Measurements from ENCODE around the gene APOBEC3B.
"Not testable (repeated sequence)": the region's sequence is repeated elsewhere in the genome, so short reads cannot be mapped to it uniquely, and the experiment has no call there.

APOBEC3B gene

DNA sequence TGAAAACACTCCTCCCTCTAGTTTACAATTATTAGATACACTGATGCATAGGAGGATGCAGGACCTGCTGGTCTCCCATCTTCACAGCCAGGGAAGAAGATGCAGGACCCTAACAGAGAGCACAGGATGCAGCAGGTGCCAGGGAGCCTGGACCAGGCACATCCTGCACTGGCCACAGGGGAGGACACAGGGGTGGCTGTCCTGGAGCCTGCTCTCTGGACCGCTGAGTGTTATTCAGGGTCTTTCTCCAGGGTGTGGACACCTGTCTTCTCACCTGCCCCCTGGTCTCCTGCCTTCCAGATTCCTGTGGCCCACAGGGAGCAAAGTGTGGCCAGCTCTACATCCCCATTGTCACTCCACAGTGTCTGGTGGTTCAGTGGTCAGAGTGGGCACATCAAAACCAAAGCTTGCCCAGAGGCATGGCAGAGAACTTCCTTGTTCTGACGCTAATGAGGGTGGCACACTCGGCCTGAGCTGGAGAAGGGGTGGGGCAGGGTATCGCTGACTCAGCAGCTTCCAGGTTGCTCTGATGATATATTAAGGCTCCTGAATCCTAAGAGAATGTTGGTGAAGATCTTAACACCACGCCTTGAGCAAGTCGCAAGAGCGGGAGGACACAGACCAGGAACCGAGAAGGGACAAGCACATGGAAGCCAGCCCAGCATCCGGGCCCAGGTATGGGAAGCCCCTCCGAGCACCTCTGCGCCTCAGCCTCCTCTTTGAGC lies 24.9 kb upstream of the APOBEC3B start, which contains the start of gene APOBEC3A:
Gene APOBEC3A, plus strand, starts transcription at position 564 of the 725 bp plus-strand sequence. Its CDS starts 83 bp downstream, at position 647.
- H3K36me3 ChIP-seq (ENCODE audit: control insufficient read depth in 1 of 2, insufficient read depth in 2 of 2, low read length in 2 of 2) = no peaks in the 10 kb centered on the region
- no peak within 1 kb of the TSS for H3K27ac ChIP-seq (ENCODE audit: low read depth, low read length)
- no peak within 1 kb of the TSS for H3K9ac ChIP-seq (ENCODE audit: low read depth in 1 of 2, low read length in 2 of 2)
- H3K4me1 ChIP-seq (ENCODE audit: control insufficient read depth in 1 of 2, insufficient read depth in 2 of 2, low read length in 2 of 2) = peaks cover 16 to 20% of the 10 kb centered on the region in 2 donors
- no peaks in the 10 kb centered on the region for H3K9me3 ChIP-seq (ENCODE audit: control insufficient read depth in 1 of 2, low read length in 2 of 2)
- no peaks in the 10 kb centered on the region for H3K27me3 ChIP-seq (ENCODE audit: control insufficient read depth in 1 of 2, insufficient read depth in 2 of 2, low read length in 2 of 2)
- no peak within 1 kb of the TSS for H3K4me3 ChIP-seq (ENCODE audit: low read depth in 1 of 2, low read length in 2 of 2)

DNA sequence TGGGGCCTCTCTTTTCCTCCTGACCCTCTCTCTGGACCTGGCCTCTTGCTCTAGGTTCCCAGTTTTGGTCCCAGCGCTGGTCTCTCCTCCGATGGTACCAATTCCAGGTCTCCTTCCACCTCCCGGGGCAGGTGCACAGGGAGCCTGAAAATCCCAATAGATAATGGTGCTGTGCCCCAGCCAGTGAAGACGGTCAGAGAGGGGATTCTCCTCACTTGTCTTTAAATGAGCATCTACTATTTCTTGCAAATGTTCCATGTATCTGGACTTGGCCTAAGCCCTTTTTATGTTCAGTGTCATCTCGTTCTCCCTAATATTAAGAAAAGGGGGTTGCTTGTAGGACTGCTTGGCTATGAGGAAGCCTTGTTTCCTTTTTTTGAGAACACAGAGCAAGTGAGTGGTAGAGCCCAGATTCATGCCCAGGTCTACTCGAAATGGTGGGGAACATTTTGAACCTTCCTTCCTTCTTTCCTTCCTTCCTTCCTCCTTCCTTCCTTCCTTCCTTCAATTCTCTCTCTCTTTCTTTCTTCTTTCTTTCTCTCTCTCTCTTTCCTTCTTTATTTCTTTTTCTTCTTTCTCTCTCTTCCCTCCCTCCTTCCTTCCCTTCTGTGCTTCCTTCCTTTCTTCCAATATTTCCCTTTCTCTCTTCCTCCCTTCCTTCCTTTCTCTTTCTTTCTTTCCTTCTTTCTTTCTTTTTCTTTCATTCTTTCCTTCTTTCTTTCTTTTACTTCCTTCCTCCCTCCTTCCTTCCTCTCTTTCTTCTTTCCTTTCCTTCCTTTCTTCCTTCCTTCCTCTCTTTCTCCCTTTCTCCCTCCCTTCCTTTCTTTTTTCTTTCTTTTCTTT lies 24.1 kb upstream of the APOBEC3B start:
- H3K9me3 ChIP-seq (ENCODE audit: control insufficient read depth in 1 of 2, low read length in 2 of 2) = no peaks in the 10 kb centered on the region
- H3K27ac ChIP-seq (ENCODE audit: low read depth, low read length) = no peak overlapping the region
- H3K9ac ChIP-seq (ENCODE audit: low read depth in 1 of 2, low read length in 2 of 2) = no peak overlapping the region
- no peaks in the 10 kb centered on the region for H3K27me3 ChIP-seq (ENCODE audit: control insufficient read depth in 1 of 2, insufficient read depth in 2 of 2, low read length in 2 of 2)
- H3K36me3 ChIP-seq (ENCODE audit: control insufficient read depth in 1 of 2, insufficient read depth in 2 of 2, low read length in 2 of 2) = no peaks in the 10 kb centered on the region
- H3K4me3 ChIP-seq (ENCODE audit: low read depth in 1 of 2, low read length in 2 of 2) = no peak overlapping the region
- H3K4me1 ChIP-seq (ENCODE audit: control insufficient read depth in 1 of 2, insufficient read depth in 2 of 2, low read length in 2 of 2) = peaks cover 16% of the 10 kb centered on the region in 2 donors

DNA sequence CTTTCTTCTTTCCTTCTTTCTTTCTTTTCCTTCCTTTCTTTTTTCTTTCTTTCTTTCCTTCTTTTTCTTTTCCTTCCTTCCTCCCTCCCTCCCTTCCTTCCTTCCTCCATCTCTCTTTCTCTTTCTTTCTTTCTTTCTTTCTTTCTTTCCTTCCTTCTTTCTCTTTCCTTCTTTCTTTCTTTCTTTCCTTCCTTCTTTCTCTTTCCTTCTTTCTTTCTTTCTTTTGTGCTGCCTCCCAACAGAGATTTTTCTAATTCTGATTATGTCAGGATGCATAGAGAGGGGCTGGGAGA lies 23.6 kb upstream of the APOBEC3B start:
- H3K27me3 ChIP-seq (ENCODE audit: control insufficient read depth in 1 of 2, insufficient read depth in 2 of 2, low read length in 2 of 2) = not testable (repeated sequence)

DNA sequence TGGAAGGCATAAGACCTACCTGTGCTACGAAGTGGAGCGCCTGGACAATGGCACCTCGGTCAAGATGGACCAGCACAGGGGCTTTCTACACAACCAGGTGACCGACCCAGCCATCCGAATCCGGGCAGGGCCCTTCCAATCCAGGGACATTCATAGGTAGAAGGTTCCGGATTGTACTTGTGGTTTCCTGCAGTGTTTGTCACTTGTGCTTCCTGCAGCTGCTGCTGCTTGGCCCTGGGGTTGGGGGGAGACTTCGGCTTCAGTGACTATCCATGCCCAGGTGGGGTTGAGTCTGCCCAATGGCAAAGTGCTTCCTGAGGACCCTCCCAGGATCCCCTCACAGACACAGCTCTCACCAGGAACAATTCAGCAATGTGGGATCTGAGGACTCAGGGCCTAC lies 22.6 kb upstream of the APOBEC3B start:
- Histone ChIP-seq H3K27me3 (ENCODE audit: control insufficient read depth in 1 of 2, insufficient read depth in 2 of 2, low read length in 2 of 2) (no peaks in the 10 kb centered on the region), H3K4me1 (ENCODE audit: control insufficient read depth in 1 of 2, insufficient read depth in 2 of 2, low read length in 2 of 2) (peaks cover 12 to 17% of the 10 kb centered on the region in 2 donors), H3K27ac (ENCODE audit: low read depth, low read length) (no peak overlapping the region), H3K4me3 (ENCODE audit: low read depth in 1 of 2, low read length in 2 of 2) (no peak overlapping the region), H3K36me3 (ENCODE audit: control insufficient read depth in 1 of 2, insufficient read depth in 2 of 2, low read length in 2 of 2) (no peaks in the 10 kb centered on the region), H3K9me3 (ENCODE audit: control insufficient read depth in 1 of 2, low read length in 2 of 2) (no peaks in the 10 kb centered on the region), H3K9ac (ENCODE audit: low read depth in 1 of 2, low read length in 2 of 2) (no peak overlapping the region)

More for the DNA sequence above, 23.6 kb upstream of the APOBEC3B start:
- H3K4me1 ChIP-seq (ENCODE audit: control insufficient read depth in 1 of 2, insufficient read depth in 2 of 2, low read length in 2 of 2) = peaks cover 12 to 15% of the 10 kb centered on the region in 2 donors
- H3K36me3 ChIP-seq (ENCODE audit: control insufficient read depth in 1 of 2, insufficient read depth in 2 of 2, low read length in 2 of 2); H3K9me3 ChIP-seq (ENCODE audit: control insufficient read depth in 1 of 2, low read length in 2 of 2); H3K4me3 ChIP-seq (ENCODE audit: low read depth in 1 of 2, low read length in 2 of 2); H3K27ac ChIP-seq (ENCODE audit: low read depth, low read length); H3K9ac ChIP-seq (ENCODE audit: low read depth in 1 of 2, low read length in 2 of 2): not testable (repeated sequence)

DNA sequence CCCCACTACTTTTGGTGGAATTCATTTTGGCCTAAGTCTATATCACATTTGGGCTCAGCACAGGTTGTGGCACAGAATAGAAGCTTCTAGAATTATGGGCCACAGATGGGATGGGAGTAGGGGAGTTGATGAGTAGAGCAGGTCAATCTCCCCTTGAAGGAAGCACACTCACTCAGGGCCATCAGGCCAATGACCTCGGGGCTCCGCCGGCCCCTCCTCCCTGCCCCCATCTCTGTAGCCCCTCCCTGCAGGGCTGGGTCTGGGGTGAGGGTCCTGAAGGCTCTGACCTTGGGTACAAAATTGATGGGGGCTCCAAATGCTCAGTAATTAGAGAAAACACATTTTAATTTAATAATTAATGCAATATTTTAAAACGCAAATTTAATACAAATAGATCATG lies 21.5 kb upstream of the APOBEC3B start:
- H3K4me3 ChIP-seq (ENCODE audit: low read depth in 1 of 2, low read length in 2 of 2); H3K9ac ChIP-seq (ENCODE audit: low read depth in 1 of 2, low read length in 2 of 2); H3K27me3 ChIP-seq (ENCODE audit: control insufficient read depth in 1 of 2, insufficient read depth in 2 of 2, low read length in 2 of 2): not testable (repeated sequence)

DNA sequence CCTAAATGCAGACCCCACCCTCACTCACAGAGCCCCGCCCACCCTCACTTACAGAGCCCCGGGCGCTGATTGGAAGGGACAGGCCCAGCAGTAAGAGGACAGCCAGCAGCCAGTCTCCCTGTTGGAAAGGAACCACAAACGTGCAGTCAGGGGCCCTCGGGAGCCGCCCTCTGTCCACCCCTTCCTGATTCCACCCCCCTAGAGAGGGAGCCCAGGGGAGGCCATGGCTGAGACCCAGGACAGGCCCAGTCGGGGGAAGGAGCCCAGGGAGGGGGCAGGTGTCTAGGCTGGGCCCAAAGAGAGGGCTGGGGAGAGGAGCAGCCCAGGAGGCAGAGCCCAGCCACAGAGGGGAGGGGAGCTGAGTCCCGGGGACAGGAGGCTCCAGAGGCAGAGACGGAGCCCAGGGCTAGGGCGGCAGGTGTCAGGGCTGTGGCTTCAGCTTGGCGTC lies 18.8 kb upstream of the APOBEC3B start:
- Histone ChIP-seq H3K4me1 (ENCODE audit: control insufficient read depth in 1 of 2, insufficient read depth in 2 of 2, low read length in 2 of 2) (peaks cover 12 to 14% of the 10 kb centered on the region in 2 donors), H3K27ac (ENCODE audit: low read depth, low read length) (peak overlapping the region; percentile 5)
- H3K36me3 ChIP-seq (ENCODE audit: control insufficient read depth in 1 of 2, insufficient read depth in 2 of 2, low read length in 2 of 2); H3K9ac ChIP-seq (ENCODE audit: low read depth in 1 of 2, low read length in 2 of 2); H3K9me3 ChIP-seq (ENCODE audit: control insufficient read depth in 1 of 2, low read length in 2 of 2); H3K27me3 ChIP-seq (ENCODE audit: control insufficient read depth in 1 of 2, insufficient read depth in 2 of 2, low read length in 2 of 2); H3K4me3 ChIP-seq (ENCODE audit: low read depth in 1 of 2, low read length in 2 of 2): not testable (repeated sequence)

More for the DNA sequence above, 21.5 kb upstream of the APOBEC3B start:
- H3K27ac ChIP-seq (ENCODE audit: low read depth, low read length); H3K36me3 ChIP-seq (ENCODE audit: control insufficient read depth in 1 of 2, insufficient read depth in 2 of 2, low read length in 2 of 2); H3K9me3 ChIP-seq (ENCODE audit: control insufficient read depth in 1 of 2, low read length in 2 of 2): not testable (repeated sequence)
- H3K4me1 ChIP-seq (ENCODE audit: control insufficient read depth in 1 of 2, insufficient read depth in 2 of 2, low read length in 2 of 2) = peaks cover 18 to 24% of the 10 kb centered on the region in 2 donors

DNA sequence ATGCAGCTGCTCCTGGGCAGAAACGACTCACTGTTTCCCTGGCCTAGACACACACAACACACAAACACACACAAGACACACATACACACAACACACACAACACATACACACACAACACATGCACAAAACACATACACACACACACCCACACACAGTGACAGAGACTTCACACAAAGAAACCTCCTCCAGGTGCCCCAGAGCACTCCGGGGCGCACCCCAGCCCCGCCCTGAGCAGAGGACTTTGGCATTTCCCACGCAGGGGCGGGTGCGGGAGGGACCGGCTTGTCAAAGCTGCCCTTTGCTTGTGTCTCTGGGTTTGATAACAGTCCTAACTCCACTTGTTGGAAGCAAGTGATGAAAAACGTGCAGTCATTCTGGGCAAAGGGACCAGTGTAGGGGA lies 18.3 kb upstream of the APOBEC3B start:
- H3K27me3 ChIP-seq (ENCODE audit: control insufficient read depth in 1 of 2, insufficient read depth in 2 of 2, low read length in 2 of 2) = no peaks in the 10 kb centered on the region
- H3K36me3 ChIP-seq (ENCODE audit: control insufficient read depth in 1 of 2, insufficient read depth in 2 of 2, low read length in 2 of 2) = no peaks in the 10 kb centered on the region
- peaks cover 12 to 14% of the 10 kb centered on the region in 2 donors for H3K4me1 ChIP-seq (ENCODE audit: control insufficient read depth in 1 of 2, insufficient read depth in 2 of 2, low read length in 2 of 2)
- peak overlapping the region in 1 of 2 donors; percentile 48 for H3K4me3 ChIP-seq (ENCODE audit: low read depth in 1 of 2, low read length in 2 of 2)
- peak overlapping the region; percentile 5 for H3K27ac ChIP-seq (ENCODE audit: low read depth, low read length)
- H3K9me3 ChIP-seq (ENCODE audit: control insufficient read depth in 1 of 2, low read length in 2 of 2) = no peaks in the 10 kb centered on the region
- peak overlapping the region in 1 of 2 donors; percentile 32 for H3K9ac ChIP-seq (ENCODE audit: low read depth in 1 of 2, low read length in 2 of 2)

DNA sequence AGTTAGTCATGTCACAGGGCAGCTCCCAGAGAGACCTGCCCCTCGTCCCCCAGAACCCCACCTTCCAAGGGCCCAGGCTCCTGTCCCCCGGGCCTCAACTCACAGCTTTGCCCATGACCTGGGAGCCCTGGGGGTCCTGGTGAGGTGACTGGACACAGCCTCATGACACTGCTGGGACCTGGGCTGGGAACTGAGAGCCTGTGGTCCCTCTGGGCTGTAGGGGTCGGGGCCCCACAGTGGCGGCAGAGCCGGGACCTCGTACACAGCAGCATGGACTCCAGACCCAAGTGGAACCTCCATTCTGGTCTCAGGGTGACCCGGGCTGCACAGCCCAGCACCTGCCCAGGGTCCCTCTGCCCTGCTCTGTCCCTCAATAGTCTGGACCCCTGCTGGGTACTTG lies 17.8 kb upstream of the APOBEC3B start:
- Histone ChIP-seq H3K4me3 (ENCODE audit: low read depth in 1 of 2, low read length in 2 of 2) (peak overlapping the region in 1 of 2 donors; percentile 29), H3K9me3 (ENCODE audit: control insufficient read depth in 1 of 2, low read length in 2 of 2) (no peaks in the 10 kb centered on the region), H3K36me3 (ENCODE audit: control insufficient read depth in 1 of 2, insufficient read depth in 2 of 2, low read length in 2 of 2) (no peaks in the 10 kb centered on the region), H3K27ac (ENCODE audit: low read depth, low read length) (no peak overlapping the region), H3K27me3 (ENCODE audit: control insufficient read depth in 1 of 2, insufficient read depth in 2 of 2, low read length in 2 of 2) (no peaks in the 10 kb centered on the region), H3K4me1 (ENCODE audit: control insufficient read depth in 1 of 2, insufficient read depth in 2 of 2, low read length in 2 of 2) (peaks cover 12 to 14% of the 10 kb centered on the region in 2 donors), H3K9ac (ENCODE audit: low read depth in 1 of 2, low read length in 2 of 2) (peak overlapping the region; percentile 12 to 32)

DNA sequence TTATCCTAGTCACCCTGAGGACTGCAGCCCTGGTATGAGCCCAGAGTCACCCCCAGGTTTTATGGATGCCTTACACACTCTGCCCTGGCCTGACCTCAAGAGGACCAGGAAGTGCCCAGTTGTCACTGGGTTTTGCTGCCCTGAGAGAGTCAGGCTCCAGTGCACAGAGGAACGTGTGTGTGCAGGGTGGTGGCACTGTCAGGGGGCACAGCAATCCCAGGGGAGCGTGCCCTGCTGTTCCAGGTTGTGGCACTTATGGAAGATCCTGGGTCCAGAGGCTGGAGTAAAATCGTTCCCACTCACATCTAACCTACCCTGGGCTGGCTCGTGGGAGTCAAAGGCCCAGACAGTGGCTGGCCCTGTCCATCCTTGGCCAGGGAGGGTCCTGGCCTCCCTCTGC lies 17.2 kb upstream of the APOBEC3B start:
- no peaks in the 10 kb centered on the region for H3K9me3 ChIP-seq (ENCODE audit: control insufficient read depth in 1 of 2, low read length in 2 of 2)
- peak overlapping the region; percentile 12 to 25 for H3K9ac ChIP-seq (ENCODE audit: low read depth in 1 of 2, low read length in 2 of 2)
- H3K27me3 ChIP-seq (ENCODE audit: control insufficient read depth in 1 of 2, insufficient read depth in 2 of 2, low read length in 2 of 2) = no peaks in the 10 kb centered on the region
- no peak overlapping the region for H3K4me3 ChIP-seq (ENCODE audit: low read depth in 1 of 2, low read length in 2 of 2)
- H3K27ac ChIP-seq (ENCODE audit: low read depth, low read length) = no peak overlapping the region
- no peaks in the 10 kb centered on the region for H3K36me3 ChIP-seq (ENCODE audit: control insufficient read depth in 1 of 2, insufficient read depth in 2 of 2, low read length in 2 of 2)
- peaks cover 12 to 14% of the 10 kb centered on the region in 2 donors for H3K4me1 ChIP-seq (ENCODE audit: control insufficient read depth in 1 of 2, insufficient read depth in 2 of 2, low read length in 2 of 2)
